H1 (cell line): ENCODE data around the gene FMO3.

Source experiments
- CREB1 ChIP-seq: IDR thresholded peaks from 2 replicates; pipeline ENCODE4 v1.6.1; 2012; ENCODE audit warnings: inconsistent platforms
- CTCF ChIP-seq, 3 experiments: IDR thresholded peaks; 1 replicate in 2 of 3; 2 replicates in 1 of 3; pipeline versions ENCODE4 v1.5.1 to v1.6.1; 2011; ENCODE audit warnings: low read length in 3 of 3, mild to moderate bottlenecking in 3 of 3, inconsistent platforms in 2 of 3, low read depth in 1 of 3, moderate library complexity in 1 of 3; ENCODE audit not compliant: insufficient read depth in 1 of 3; ENCODE audit errors: control extremely low read depth in 1 of 3
- EZH2 ChIP-seq: fragments of 200-600 bp; sonication (generic); IDR thresholded peaks from 2 replicates; pipeline ENCODE4 v1.7.1; 2012; ENCODE audit warnings: low read depth, mild to moderate bottlenecking, moderate library complexity, low read length, inconsistent platforms; ENCODE audit not compliant: severe bottlenecking
- KDM5A ChIP-seq: fragments of 200-600 bp; IDR thresholded peaks from 2 replicates; pipeline ENCODE4 v1.7.1; 2012; ENCODE audit warnings: mild to moderate bottlenecking, low read length, inconsistent platforms, mixed read lengths
- POLR2A ChIP-seq, 2 experiments: IDR thresholded peaks; 1 replicate in 1 of 2; 2 replicates in 1 of 2; pipeline ENCODE4 v1.6.1; 2011; ENCODE audit warnings: low read depth in 2 of 2, low read length in 2 of 2, mild to moderate bottlenecking in 2 of 2; ENCODE audit errors: control extremely low read depth in 1 of 2
- POLR2AphosphoS5 ChIP-seq: IDR thresholded peaks from 2 replicates; pipeline ENCODE4 v1.6.1; 2011; ENCODE audit warnings: low read depth, low read length
- TF ChIP-seq, protein P1 (sequence below): IDR thresholded peaks from 2 replicates; pipeline ENCODE4 v1.6.1; 2011; ENCODE audit warnings: low read length, improper control_type of control experiment

DNA sequence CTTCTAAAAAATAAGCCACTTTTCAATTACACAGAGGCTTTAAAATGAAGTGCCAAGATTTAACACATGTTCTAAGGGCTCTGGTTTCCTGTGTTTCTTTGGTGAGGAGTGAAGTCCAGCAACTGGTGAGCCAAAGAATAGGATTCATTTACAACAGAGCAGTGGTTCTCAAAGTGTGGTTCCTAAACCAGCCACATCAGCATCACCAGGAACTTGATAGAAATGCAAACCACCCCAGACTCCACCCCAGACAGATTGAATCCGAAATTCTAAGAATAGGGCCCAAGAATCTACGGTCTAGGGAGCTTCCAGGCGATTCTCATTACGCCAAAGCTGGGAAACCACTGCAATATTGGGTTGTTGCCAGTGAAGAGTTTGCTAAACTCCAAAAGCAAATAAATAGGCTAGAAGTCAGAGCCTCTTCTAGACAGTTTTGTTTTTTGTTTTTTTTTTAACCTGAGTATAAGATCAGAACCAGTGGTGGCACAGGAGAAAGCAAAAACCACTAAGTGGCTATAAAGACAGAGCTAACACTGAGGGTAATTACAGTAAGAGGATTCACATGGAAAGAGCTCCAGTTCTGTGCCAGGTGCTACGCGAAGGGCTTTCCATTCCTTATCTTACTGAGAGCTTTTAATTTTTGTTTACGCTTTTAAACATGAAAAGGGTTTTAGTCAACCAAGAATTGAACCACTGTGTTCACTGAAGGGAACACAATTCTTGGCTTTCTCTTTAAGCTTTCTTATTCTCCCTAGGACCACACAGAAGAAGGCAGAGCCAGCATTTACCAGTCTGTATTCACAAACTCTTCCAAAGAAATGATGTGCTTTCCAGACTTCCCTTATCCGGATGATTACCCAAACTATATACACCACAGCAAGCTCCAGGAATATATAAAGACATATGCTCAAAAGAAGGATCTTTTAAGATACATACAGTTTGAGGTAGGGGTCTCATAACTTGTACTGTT lies 52.0 kb downstream of the FMO3 start:
- TF ChIP-seq CTCF (IDR thresholded peaks at IDR 0.05; ENCODE audit: control extremely low read depth in 1 of 3, insufficient read depth in 1 of 3, low read depth in 1 of 3, low read length in 3 of 3) (no peak), POLR2AphosphoS5 (no peak), POLR2A (IDR thresholded peaks at IDR 0.05; ENCODE audit: control extremely low read depth in 1 of 2, low read depth in 2 of 2, low read length in 2 of 2) (no peak), KDM5A (no peak), EZH2 (no peak), CREB1 (no peak)
- TF ChIP-seq, protein P1, sequence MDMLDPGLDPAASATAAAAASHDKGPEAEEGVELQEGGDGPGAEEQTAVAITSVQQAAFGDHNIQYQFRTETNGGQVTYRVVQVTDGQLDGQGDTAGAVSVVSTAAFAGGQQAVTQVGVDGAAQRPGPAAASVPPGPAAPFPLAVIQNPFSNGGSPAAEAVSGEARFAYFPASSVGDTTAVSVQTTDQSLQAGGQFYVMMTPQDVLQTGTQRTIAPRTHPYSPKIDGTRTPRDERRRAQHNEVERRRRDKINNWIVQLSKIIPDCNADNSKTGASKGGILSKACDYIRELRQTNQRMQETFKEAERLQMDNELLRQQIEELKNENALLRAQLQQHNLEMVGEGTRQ: no peak
